Left ventricle myocardium inferior (tissue), 1 donor: ENCODE measurements around the gene GSDMA. TPM values are rescaled to one million over a fixed set of nuclear protein-coding genes. Genes with fewer than 3 reads are reported as not detected.

Experiments used
- DNase-seq: peaks from one replicate; pipeline ENCODE4 v3.0.0-alpha.2; 2020
- H3K27ac ChIP-seq: fragments of 200-600 bp; replicated peaks from 2 replicates; pipeline ENCODE4 v1.8.0; 2021
- H3K27me3 ChIP-seq: fragments of 200-600 bp; 2 replicates; pipeline ENCODE4 v1.8.0; 2021; ENCODE audit warnings: low read depth
- H3K36me3 ChIP-seq: fragments of 200-600 bp; 2 replicates; pipeline ENCODE4 v1.8.0; 2021
- H3K4me1 ChIP-seq: fragments of 200-600 bp; 2 replicates; pipeline ENCODE4 v1.8.0; 2021
- H3K4me3 ChIP-seq: fragments of 200-600 bp; 2 replicates; pipeline ENCODE4 v1.8.0; 2021; ENCODE audit warnings: mild to moderate bottlenecking, moderate library complexity
- H3K9me3 ChIP-seq: fragments of 200-600 bp; replicated peaks from 2 replicates; pipeline ENCODE4 v1.8.0; 2021
- CTCF ChIP-seq: fragments of 200-600 bp; IDR thresholded peaks from 2 replicates; pipeline ENCODE4 v1.8.0; 2021; ENCODE audit warnings: antibody characterized with exemption, mild to moderate bottlenecking, borderline replicate concordance
- intact Hi-C: fragments of 100-400 bp; cut with micrococcal nuclease; formaldehyde crosslinking; loops from one replicate; pipeline ENCODE4 v1.11.0; 2022
- total RNA-seq: library from RNA; stranded (reverse); fragmentation: NEBNext Ultra II Directional; extraction: Animal tissue kit (Norgen Biotek cat#: 25700); gene quantifications from one replicate; pipeline ENCODE4 v1.2.1, GENCODE V29; 2021
- donor health status: DM: no; HTN: yes; CAD: no; lungs with severe emphysema.

The GSDMA gene
- total RNA-seq, 1 donor from 2014 or later = 0.66 TPM

- intact Hi-C loops = no loop called here
- H3K9me3 ChIP-seq = no peaks in the 10 kb centered on the region
- no peak overlapping the region for H3K4me3 ChIP-seq
- peaks cover 74% of the 10 kb centered on the region for H3K27me3 ChIP-seq
- no peak for TF ChIP-seq CTCF
- H3K36me3 ChIP-seq = no peaks in the 10 kb centered on the region
- DNase-seq = no peak
- H3K4me1 ChIP-seq = peaks cover 8% of the 10 kb centered on the region
- H3K27ac ChIP-seq = no peak overlapping the region
These were observed 13.0 kb downstream of the GSDMA start for GRCh38 chr17:39975801-39976200.

- TF ChIP-seq CTCF = no peak
- Histone ChIP-seq H3K4me1 (peaks cover 37% of the 10 kb centered on the region), H3K27ac (no peak overlapping the region), H3K4me3 (no peak overlapping the region), H3K36me3 (peaks cover 2% of the 10 kb centered on the region), H3K9me3 (no peaks in the 10 kb centered on the region), H3K27me3 (peaks cover 44% of the 10 kb centered on the region)
- intact Hi-C loops = no loop called here
- DNase-seq = no peak
These were observed 16.3 kb downstream of the GSDMA start for GRCh38 chr17:39979016-39979670.

DNA sequence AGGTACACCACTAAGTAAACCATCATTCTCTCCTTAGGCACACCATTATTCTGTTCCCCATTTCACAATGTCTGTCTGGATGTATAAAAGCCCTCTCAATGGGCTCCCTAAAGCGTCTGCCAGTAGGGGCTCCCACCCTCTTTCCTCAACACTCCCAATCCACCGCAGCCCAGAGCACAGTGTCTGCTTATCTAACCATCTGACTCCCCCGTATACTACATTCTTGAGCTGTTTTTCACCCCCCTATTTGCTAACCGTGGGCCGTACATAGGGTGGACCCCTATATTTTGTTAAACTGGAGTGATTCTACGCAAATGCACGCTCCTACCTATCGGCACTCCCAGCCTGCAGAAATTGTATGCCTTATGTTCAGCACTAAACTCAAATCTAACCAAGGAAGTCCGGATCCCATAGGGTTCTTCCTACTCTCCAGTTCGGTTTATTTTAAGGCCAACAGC lies 17.1 kb downstream of the GSDMA start:
- H3K4me1 ChIP-seq = peaks cover 37% of the 10 kb centered on the region
- H3K27me3 ChIP-seq = peaks cover 36% of the 10 kb centered on the region
- H3K9me3 ChIP-seq = no peaks in the 10 kb centered on the region
- TF ChIP-seq CTCF = no peak
- peak overlapping the region; percentile 92 for H3K4me3 ChIP-seq
- DNase-seq = no peak
- peaks cover 10% of the 10 kb centered on the region for H3K36me3 ChIP-seq
- H3K27ac ChIP-seq = peak overlapping the region; percentile 93
- intact Hi-C loops = no loop called here

- H3K27ac ChIP-seq = peak within 1 kb of the TSS; percentile 93
- peak within 1 kb of the TSS; percentile 92 for H3K4me3 ChIP-seq
- H3K27me3 ChIP-seq = peaks cover 31% of the 10 kb centered on the region
- intact Hi-C loops = no loop called here
- H3K36me3 ChIP-seq = peaks cover 16% of the 10 kb centered on the region
- TF ChIP-seq CTCF = peak; percentile 84
- H3K4me1 ChIP-seq = peaks cover 37% of the 10 kb centered on the region
- H3K9me3 ChIP-seq = no peaks in the 10 kb centered on the region
- peak; percentile 97 for DNase-seq
These were observed 17.8 kb downstream of the GSDMA start, which contains the start of gene PSMD3 for GRCh38 chr17:39980351-39981206. PSMD3 (plus strand) TSS chr17:39980807; CDS start chr17:39980971, 164 bp downstream.

DNA sequence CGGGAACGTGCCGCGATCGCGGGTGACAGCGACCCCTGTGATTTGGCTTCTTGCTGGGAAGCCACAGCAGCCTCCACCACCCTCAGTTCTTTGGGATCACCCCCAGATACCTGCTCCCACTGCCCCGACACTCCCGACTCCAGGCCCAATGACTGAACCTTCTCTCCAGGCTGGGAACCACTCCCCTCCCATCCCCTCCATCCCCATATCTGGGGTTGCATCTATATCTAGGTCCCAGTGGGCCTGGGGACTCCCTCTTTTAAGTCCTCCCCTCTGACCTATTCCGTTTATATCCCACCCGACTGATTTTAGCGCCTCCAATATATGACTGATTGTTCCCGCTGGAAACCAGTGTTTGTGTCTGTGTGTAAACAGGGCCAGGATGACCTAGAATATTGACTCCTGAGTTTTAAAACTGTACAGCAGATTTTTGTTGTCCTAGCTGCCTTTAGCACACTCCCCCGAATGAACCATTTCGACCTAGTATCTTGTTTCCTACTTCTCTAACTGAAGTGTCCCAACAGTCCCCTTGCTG lies 18.5 kb downstream of the GSDMA start:
- H3K27me3 ChIP-seq = peaks cover 26% of the 10 kb centered on the region
- H3K27ac ChIP-seq = peak overlapping the region; percentile 93
- DNase-seq = no peak
- H3K4me1 ChIP-seq = peaks cover 37% of the 10 kb centered on the region
- intact Hi-C loops = no loop called here
- H3K36me3 ChIP-seq = peaks cover 23% of the 10 kb centered on the region
- H3K9me3 ChIP-seq = no peaks in the 10 kb centered on the region
- peak overlapping the region; percentile 92 for H3K4me3 ChIP-seq
- TF ChIP-seq CTCF = no peak
